HuH-7 (cell line): ENCODE results near the gene PGAP3.

ENCODE experiments used
- DNase-seq: peaks from one replicate; pipeline ENCODE4 v3.0.0; 2011; ENCODE audit warnings: low spot score

The PGAP3 gene

GRCh38 chr17:39671651-39672521 lies 16.0 kb downstream of the PGAP3 start:
- DNase-seq: peak; percentile 92

GRCh38 chr17:39670746-39671145 lies 17.1 kb downstream of the PGAP3 start:
- DNase-seq: no peak

- DNase-seq: no peak
These were observed 17.7 kb downstream of the PGAP3 start for GRCh38 chr17:39669897-39670735.

- peak; percentile 84 for DNase-seq
These were observed 19.6 kb downstream of the PGAP3 start, which contains the start of gene PNMT for GRCh38 chr17:39667945-39668924. Gene PNMT, plus strand, starts transcription at chr17:39668453. Its CDS starts 23 bp downstream, at chr17:39668476.

- DNase-seq: peak; percentile 68
These were observed 20.5 kb downstream of the PGAP3 start for GRCh38 chr17:39667262-39667944.

GRCh38 chr17:39666601-39667261 lies 21.1 kb downstream of the PGAP3 start:
- no peak for DNase-seq

GRCh38 chr17:39666231-39666600 lies 21.6 kb downstream of the PGAP3 start:
- no peak for DNase-seq

- DNase-seq: no peak
These were observed 22.1 kb downstream of the PGAP3 start for GRCh38 chr17:39665642-39666224.

- DNase-seq: no peak
These were observed 23.0 kb downstream of the PGAP3 start, which contains the start of gene TCAP for GRCh38 chr17:39664581-39665561. Gene TCAP, plus strand, starts transcription at chr17:39665349. Its CDS starts 11 bp downstream, at chr17:39665360.

- no peak for DNase-seq
These were observed 23.9 kb downstream of the PGAP3 start for GRCh38 chr17:39663688-39664580.

- no peak for DNase-seq
These were observed 24.5 kb downstream of the PGAP3 start for GRCh38 chr17:39663340-39663687.

- no peak for DNase-seq
These were observed 25.1 kb downstream of the PGAP3 start for GRCh38 chr17:39662551-39663339.

- DNase-seq: no peak
These were observed 25.9 kb downstream of the PGAP3 start for GRCh38 chr17:39661744-39662541.

- DNase-seq: no peak
These were observed 27.2 kb downstream of the PGAP3 start for GRCh38 chr17:39660397-39661385.

GRCh38 chr17:39660011-39660360 lies 27.9 kb downstream of the PGAP3 start:
- no peak for DNase-seq
